GM19238 (cell line): ENCODE results near the gene NUP210L.

ENCODE experiments used
- DNase-seq: peaks from one replicate; pipeline ENCODE4 v3.0.0; 2011; ENCODE audit warnings: low spot score; ENCODE audit not compliant: insufficient read length

NUP210L gene

GRCh38 chr1:154154534-154155191 is at the start of gene NUP210L:
TSS of gene NUP210L (minus strand) at chr1:154155073.
- no peak for DNase-seq

DNA sequence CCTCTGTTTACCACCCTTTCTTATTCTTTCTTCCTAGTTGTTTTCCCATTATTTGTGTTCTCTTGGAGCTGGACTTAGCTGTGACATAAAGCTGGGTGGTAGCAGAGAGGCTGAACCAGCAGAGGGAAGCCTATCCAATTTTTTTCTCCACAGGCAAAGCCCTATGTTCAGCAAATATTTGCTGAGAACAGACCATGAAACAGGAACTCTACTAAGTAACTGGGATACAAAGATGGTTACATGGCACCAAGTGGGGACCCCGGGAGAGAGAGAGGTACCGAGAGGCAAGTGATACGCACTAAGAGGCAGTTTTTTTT is 44.6 kb upstream of the NUP210L start:
- no peak for DNase-seq

- DNase-seq = no peak
These were observed 44.1 kb upstream of the NUP210L start for GRCh38 chr1:154198756-154199562.

DNA sequence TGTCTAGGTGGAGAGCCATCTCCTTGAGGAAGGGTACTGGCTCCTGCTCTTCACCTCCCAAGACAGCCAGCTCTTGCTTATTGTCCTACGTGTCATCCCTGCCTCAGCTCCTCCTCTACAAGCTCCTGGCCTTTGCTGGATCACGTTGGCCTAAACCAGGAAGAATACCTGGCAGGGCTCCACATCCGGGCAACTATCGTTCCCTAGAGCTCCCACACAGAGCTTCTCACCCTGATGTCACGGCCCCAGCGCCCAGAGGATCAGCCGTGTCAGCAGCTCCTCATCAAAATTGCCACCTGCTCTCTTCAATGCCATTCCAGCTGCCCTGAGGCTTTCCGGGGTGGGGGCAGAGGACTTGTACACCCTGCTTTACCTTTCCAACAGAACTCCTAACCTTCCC is 38.9 kb upstream of the NUP210L start:
- no peak for DNase-seq

GRCh38 chr1:154192476-154192875 is 37.6 kb upstream of the NUP210L start:
- DNase-seq = no peak

- no peak for DNase-seq
These were observed 37.2 kb upstream of the NUP210L start, which contains the start of gene TPM3 for GRCh38 chr1:154191990-154192461. TSS of gene TPM3 (minus strand) at chr1:154192100. CDS start at chr1:154192018, 82 bp downstream.

- DNase-seq = no peak
These were observed 35.7 kb upstream of the NUP210L start for GRCh38 chr1:154190550-154190949.

DNA sequence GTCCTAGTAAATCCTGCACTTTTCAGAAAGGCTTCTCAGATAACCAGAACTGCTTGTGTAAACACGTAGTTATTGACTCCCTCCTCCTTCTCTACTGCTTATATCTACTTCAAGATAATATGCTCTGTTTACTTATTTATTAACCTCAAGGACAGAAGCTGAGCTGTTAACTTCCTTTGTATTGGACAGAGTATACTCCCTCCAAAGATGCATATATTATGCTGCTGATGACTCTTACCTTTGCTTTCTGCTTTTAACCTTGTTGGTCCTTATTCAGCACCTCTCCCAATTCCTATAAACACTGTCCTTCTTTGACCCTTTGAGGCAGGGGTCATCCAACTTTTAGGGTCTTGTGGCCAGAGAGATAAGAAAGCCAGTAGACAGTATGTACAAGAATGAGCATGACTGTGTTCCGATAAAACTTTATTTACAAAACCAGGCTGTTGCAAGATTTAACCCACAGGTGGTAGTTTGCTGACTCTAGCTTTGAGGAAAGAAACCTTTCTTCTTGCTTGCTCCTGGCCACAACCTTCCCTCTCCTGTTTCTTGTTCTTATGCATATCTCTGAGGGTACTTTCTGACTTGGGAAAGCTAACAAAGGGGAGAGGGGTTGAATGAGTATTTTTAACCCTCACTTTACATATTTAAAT is 32.1 kb upstream of the NUP210L start:
- DNase-seq = no peak

DNA sequence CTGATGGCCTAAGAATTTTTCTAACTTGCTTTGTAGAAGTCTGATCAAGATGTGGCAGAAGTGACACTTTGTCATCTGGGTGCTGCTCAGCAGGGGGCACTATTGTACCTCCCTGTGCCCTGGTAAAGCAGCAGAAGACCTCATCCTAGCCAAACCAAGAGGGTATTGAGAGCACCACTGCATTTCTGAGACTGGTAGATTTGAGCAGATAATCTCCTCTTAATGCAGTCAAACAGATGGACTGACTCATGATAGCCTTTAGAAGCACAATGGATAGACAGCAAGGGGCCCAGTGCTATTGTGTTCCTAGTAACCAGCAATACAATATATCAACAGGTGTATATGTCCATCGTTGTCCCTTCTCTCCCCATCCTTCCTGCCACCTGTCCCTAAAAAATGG is 31.3 kb upstream of the NUP210L start:
- DNase-seq = no peak

DNA sequence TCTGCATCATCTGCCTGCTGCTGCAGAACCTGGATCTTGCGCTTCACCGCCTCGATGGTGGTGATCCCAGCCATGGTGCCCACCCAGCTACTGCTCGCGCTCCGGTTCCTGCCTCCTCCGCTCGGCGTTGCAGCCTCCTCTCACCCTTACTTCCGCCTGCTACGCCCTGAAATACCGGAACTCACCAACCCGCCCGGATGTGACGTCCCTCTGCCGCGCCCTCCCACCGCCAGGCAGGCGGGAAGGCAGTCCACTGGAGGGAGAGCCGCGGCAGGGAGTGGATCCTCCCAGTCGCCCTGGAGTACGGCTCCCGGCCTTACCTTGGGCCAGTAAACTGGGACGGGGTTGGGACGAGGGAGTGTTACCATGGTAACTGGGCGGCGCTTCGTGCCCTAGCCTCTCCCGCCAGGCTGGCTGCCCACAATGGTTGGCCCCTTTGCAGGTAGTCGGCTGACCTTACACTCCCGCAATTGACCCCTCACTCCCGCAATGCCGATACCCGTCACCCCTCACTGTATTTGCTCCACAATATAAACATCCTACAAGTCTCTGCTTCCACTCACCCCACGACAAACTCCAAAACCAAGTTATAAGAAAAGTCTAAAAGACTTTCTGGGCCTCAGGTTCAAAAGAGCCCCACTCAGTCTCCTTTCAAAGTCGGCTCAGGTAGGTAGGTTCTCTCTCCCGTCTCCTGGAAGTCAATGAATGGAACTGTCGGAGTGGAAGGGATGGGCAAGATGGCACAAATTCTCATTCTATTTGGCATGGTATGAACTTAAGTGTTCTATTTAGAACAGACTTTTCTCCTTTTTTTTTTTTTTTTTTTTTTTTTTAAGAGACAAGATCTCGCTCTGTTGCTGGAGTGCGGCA is 28.4 kb upstream of the NUP210L start:
- peak; percentile 94 for DNase-seq

GRCh38 chr1:154182344-154183045 is 27.6 kb upstream of the NUP210L start:
- peak; percentile 57 for DNase-seq

- no peak for DNase-seq
These were observed 27.1 kb upstream of the NUP210L start for GRCh38 chr1:154181944-154182343.

DNA sequence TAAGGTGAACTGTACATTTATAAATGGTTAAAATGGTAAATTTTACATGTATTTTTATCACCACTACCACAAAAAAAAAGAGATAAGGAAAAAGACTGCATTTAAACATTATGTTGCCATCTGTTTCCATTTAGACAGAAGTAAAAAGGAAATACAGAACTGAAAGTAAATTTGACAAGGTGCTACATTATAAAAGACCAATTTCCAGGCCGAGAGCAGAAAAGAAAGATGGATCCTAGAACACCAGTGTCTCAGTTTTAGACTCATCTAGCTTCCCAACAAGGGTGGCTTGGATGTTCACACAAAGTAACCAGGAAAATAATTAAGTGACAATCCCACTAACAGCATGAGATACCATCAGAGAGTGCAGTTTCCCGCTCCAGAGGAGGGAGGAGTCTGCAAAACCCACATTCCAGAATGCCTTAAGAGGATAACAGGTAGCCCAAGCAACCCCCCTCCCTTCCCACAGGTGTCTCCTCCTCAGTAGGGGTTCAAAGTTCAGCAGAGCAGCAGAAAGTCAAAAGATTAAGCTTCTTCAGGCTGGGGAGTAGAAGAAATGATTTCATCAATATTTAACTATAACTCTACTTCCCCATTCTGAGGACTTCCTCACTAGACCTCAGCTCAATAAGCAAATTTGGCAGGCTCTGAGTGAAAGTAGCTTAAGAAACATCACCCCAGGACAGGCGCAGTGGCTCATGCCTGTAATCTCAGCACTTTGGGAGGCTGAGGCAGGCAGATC is 25.2 kb upstream of the NUP210L start:
- DNase-seq = no peak

DNA sequence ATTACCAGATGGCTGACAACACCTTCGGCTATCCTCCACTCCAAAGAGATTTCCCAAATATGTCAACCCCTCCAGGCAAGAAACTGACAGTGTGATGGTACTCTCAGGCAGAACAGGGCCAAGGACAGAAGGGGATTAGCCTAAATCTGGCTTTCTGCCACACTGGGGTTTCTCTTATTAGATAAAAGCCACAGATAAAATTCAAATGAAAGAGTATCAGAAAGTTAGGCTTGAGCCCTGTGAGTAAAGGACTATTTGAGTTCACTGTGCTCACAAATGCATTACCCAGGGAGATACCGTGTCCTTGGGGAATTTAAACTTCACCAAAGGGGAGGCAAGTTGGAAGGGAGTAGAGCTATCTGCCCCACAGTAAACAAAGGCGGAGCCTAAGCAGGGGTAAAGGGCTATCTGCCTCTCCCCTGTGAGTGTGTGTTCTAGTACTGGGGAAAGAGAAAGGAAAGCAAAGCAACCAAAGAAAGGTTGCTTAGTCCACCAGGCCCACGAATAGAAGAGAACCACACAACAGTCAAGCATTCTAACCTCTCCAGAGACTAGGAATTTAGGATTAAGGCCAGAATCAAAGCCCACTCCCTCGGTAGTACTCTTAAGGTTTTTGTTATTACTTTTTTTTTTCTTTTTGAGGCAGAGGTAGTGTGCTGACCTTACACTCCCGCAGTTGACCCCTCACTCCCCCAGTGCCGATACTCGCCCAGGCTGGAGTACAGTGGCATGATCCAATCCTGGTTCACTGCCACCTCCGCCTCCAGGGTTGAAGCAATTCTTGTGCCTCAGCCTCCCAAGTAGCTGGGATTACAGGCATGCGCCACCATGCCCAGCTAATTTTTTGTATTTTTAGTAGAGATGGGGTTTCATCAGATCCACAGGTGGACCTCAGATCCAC is 24.3 kb upstream of the NUP210L start:
- DNase-seq = no peak

DNA sequence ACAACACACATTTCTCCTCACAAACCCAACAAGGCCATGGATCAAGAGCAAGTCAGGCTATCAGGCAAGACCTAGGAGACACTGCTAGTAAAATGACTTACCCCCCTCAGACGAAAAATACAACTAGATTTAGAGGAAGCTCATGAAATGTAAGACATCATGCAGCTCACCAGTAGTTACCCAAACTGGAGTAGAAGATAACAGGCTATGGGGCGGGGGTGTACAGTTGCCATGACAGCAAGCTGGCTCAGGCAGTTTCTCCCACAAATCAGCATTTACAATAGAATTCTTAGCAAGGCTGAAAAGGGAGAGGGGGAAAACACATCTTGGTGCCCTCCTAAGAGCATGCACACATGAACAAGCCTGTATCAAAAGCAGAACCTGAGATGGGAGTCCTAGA is 23.1 kb upstream of the NUP210L start:
- DNase-seq = no peak

GRCh38 chr1:154176337-154176736 is 21.5 kb upstream of the NUP210L start:
- DNase-seq = no peak

GRCh38 chr1:154174654-154175053 is 19.8 kb upstream of the NUP210L start:
- no peak for DNase-seq

- DNase-seq = no peak
These were observed 17.0 kb upstream of the NUP210L start for GRCh38 chr1:154171880-154172279.

GRCh38 chr1:154171223-154171583 is 16.3 kb upstream of the NUP210L start:
- DNase-seq = no peak
